H9 (cell line): ENCODE results near the gene RAB35. TPM values are rescaled to one million over a fixed set of nuclear protein-coding genes. Genes with fewer than 3 reads are reported as not detected.

ENCODE experiments used
- DNase-seq: peaks from one replicate; pipeline ENCODE4 v3.0.0-alpha.2; 2017
- H2AFZ ChIP-seq: one replicate; pipeline ENCODE4 v1.6.1; 2013; ENCODE audit warnings: mild to moderate bottlenecking, low read length, control low read depth, moderate library complexity
- H2AK5ac ChIP-seq: 2 replicates; pipeline ENCODE4 v1.6.1; 2013; ENCODE audit warnings: low read length, control low read depth, mixed read lengths; ENCODE audit not compliant: insufficient read length
- H2BK120ac ChIP-seq: one replicate; pipeline ENCODE4 v1.6.1; 2013; ENCODE audit warnings: low read depth, mild to moderate bottlenecking, low read length, control low read depth, inconsistent platforms; ENCODE audit not compliant: poor library complexity, severe bottlenecking
- H2BK12ac ChIP-seq: 2 replicates; pipeline ENCODE4 v1.6.1; 2013; ENCODE audit warnings: low read length, control low read depth, mixed read lengths, low read depth; ENCODE audit not compliant: insufficient read length
- H2BK15ac ChIP-seq: 2 replicates; pipeline ENCODE4 v1.6.1; 2013; ENCODE audit warnings: low read depth, low read length, control low read depth
- H2BK20ac ChIP-seq: one replicate; pipeline ENCODE4 v1.6.1; 2013; ENCODE audit warnings: low read depth, mild to moderate bottlenecking, low read length, control low read depth, inconsistent platforms; ENCODE audit not compliant: poor library complexity, severe bottlenecking
- H2BK5ac ChIP-seq: 2 replicates; pipeline ENCODE4 v1.6.1; 2013; ENCODE audit warnings: low read length, control low read depth, mixed read lengths; ENCODE audit not compliant: insufficient read length
- H3K14ac ChIP-seq: 2 replicates; pipeline ENCODE4 v1.6.1; 2013; ENCODE audit warnings: low read length, control low read depth; ENCODE audit not compliant: insufficient read depth
- H3K18ac ChIP-seq: 2 replicates; pipeline ENCODE4 v1.6.1; 2013; ENCODE audit warnings: low read depth, mild to moderate bottlenecking, mixed read lengths, low read length, control low read depth; ENCODE audit not compliant: insufficient read length
- H3K23ac ChIP-seq: 2 replicates; pipeline ENCODE4 v1.6.1; 2013; ENCODE audit warnings: low read length, control low read depth, mixed read lengths, low read depth; ENCODE audit not compliant: insufficient read length
- H3K23me2 ChIP-seq: 2 replicates; pipeline ENCODE4 v1.6.1; 2013; ENCODE audit warnings: low read depth, mild to moderate bottlenecking, mixed read lengths, low read length, control low read depth; ENCODE audit not compliant: insufficient read length, poor library complexity, severe bottlenecking
- H3K27ac ChIP-seq: 2 replicates; pipeline ENCODE4 v1.5.1; 2013; ENCODE audit warnings: low read length, control low read depth, mixed read lengths, low read depth; ENCODE audit not compliant: insufficient read length
- H3K27me3 ChIP-seq: 2 replicates; pipeline ENCODE4 v1.6.1; 2013; ENCODE audit warnings: low read length, control low read depth, inconsistent platforms; ENCODE audit not compliant: insufficient read depth
- H3K4ac ChIP-seq: 2 replicates; pipeline ENCODE4 v1.6.1; 2013; ENCODE audit warnings: low read depth, mild to moderate bottlenecking, control low read depth, inconsistent platforms, low read length, moderate library complexity
- H3K4me1 ChIP-seq: 2 replicates; pipeline ENCODE4 v1.6.1; 2013; ENCODE audit warnings: low read length, control low read depth, inconsistent platforms; ENCODE audit not compliant: insufficient read depth
- H3K4me2 ChIP-seq: 2 replicates; pipeline ENCODE4 v1.6.1; 2013; ENCODE audit warnings: low read length, control low read depth, mixed read lengths; ENCODE audit not compliant: insufficient read length, insufficient read depth
- H3K56ac ChIP-seq: 2 replicates; pipeline ENCODE4 v1.6.1; 2013; ENCODE audit warnings: low read depth, mild to moderate bottlenecking, mixed read lengths, low read length, control low read depth; ENCODE audit not compliant: insufficient read length
- H3K79me1 ChIP-seq: 2 replicates; pipeline ENCODE4 v1.6.1; 2013; ENCODE audit warnings: low read depth, mild to moderate bottlenecking, moderate library complexity, low read length, control low read depth, inconsistent platforms; ENCODE audit not compliant: insufficient read depth, poor library complexity, severe bottlenecking
- H3K79me2 ChIP-seq: 2 replicates; pipeline ENCODE4 v1.6.1; 2013; ENCODE audit warnings: low read length, control low read depth, inconsistent platforms; ENCODE audit not compliant: insufficient read depth
- H3K9ac ChIP-seq: 2 replicates; pipeline ENCODE4 v1.6.1; 2013; ENCODE audit warnings: low read length, control low read depth, mixed read lengths; ENCODE audit not compliant: insufficient read length; ENCODE audit errors: extremely low read depth
- H3K9me3 ChIP-seq: one replicate; pipeline ENCODE4 v1.6.1; 2013; ENCODE audit warnings: low read depth, low read length, inconsistent platforms; ENCODE audit not compliant: control insufficient read depth
- H3T11ph ChIP-seq: one replicate; pipeline ENCODE4 v1.6.1; 2013; ENCODE audit warnings: mild to moderate bottlenecking, low read length, control low read depth, inconsistent platforms
- H4K20me1 ChIP-seq: one replicate; pipeline ENCODE4 v1.6.1; 2013; ENCODE audit not compliant: control insufficient read depth, insufficient read length, insufficient read depth
- H4K5ac ChIP-seq: 2 replicates; pipeline ENCODE4 v1.6.1; 2013; ENCODE audit warnings: low read depth, mild to moderate bottlenecking, mixed read lengths, low read length, control low read depth; ENCODE audit not compliant: insufficient read length
- H4K8ac ChIP-seq: replicated peaks from 2 replicates; pipeline ENCODE4 v1.6.1; 2013; ENCODE audit warnings: low read length, control low read depth, mixed read lengths, low read depth; ENCODE audit not compliant: insufficient read length
- H4K91ac ChIP-seq: 2 replicates; pipeline ENCODE4 v1.6.1; 2013; ENCODE audit warnings: low read depth, mild to moderate bottlenecking, moderate library complexity, mixed read lengths, low read length, control low read depth; ENCODE audit not compliant: insufficient read length
- H3K27ac Mint-ChIP-seq, 3 experiments: 2 replicates in 2 of 3; 3 replicates in 1 of 3; pipeline ENCODE4 v1.8.0; 2020 to 2021; ENCODE audit warnings: mixed read lengths in 3 of 3, mild to moderate bottlenecking in 1 of 3, moderate library complexity in 1 of 3
- H3K27me3 Mint-ChIP-seq: 2 replicates; pipeline ENCODE4 v1.8.0; 2021; ENCODE audit warnings: low read depth, mild to moderate bottlenecking, moderate library complexity, mixed read lengths
- H3K36me3 Mint-ChIP-seq, 3 experiments: 2 replicates in 2 of 3; 3 replicates in 1 of 3; pipeline ENCODE4 v1.8.0; 2020 to 2021; ENCODE audit warnings: low read depth in 3 of 3, mixed read lengths in 3 of 3; ENCODE audit not compliant: insufficient read depth in 1 of 3
- H3K4me1 Mint-ChIP-seq, 2 experiments: 2 replicates each; pipeline ENCODE4 v1.8.0; 2020; ENCODE audit warnings: mixed read lengths in 2 of 2
- H3K4me3 Mint-ChIP-seq, 2 experiments: 2 replicates in 1 of 2; 3 replicates in 1 of 2; pipeline ENCODE4 v1.8.0; 2020 to 2021; ENCODE audit warnings: mild to moderate bottlenecking in 2 of 2, mixed read lengths in 2 of 2, moderate library complexity in 1 of 2
- H3K9me3 Mint-ChIP-seq, 2 experiments: 2 replicates in 1 of 2; 3 replicates in 1 of 2; pipeline ENCODE4 v1.8.0; 2020; ENCODE audit warnings: mild to moderate bottlenecking in 2 of 2, mixed read lengths in 2 of 2, moderate library complexity in 1 of 2
- WGBS: extraction: QIAGEN DNeasy Blood & Tissue Kit; methylation state at CpG from one replicate; pipeline ENCODE4 v1.1.7; 2013; ENCODE audit warnings: missing lambda C conversion rate, low lambda C conversion rate, mixed read lengths; ENCODE audit not compliant: insufficient read length; ENCODE audit errors: extremely low coverage; 5-methylcytosine and 5-hydroxymethylcytosine counted together
- total RNA-seq: library from RNA; stranded (reverse); gene quantifications from 2 replicates; pipeline ENCODE4 v1.2.1, GENCODE V29; 2021
- TF ChIP-seq, protein P1 (sequence below): fragments of 200-600 bp; sonication (generic); conservative IDR thresholded peaks from 3 replicates; pipeline ENCODE4 v1.8.0; 2021; ENCODE audit warnings: antibody characterized with exemption, mild to moderate bottlenecking

RAB35 gene
- total RNA-seq, 1 experiment from 2014 or later = 60.0 TPM

DNA sequence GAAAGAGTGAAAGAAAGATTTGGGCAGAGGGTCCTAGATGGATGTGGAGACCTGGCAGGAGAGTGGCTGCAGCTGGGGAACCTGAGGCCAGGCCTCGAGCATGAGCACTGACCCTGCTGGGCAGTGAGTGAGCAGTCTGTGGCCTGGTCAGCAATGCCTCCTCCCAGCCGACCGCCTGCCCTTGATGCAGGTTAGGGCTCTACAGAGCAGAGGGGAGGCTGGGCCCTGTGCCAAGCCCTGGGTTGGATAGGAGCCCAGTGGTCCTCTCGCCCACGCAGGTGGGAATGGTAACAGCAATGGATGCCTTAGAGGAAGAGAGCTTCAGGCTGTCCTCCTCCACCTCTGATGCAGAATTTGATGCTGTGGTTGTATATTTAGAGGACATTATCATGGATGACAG is 59.8 kb downstream of the RAB35 start:
- Mint-ChIP-seq H3K9me3 (peaks cover 0 to 2% of the 10 kb centered on the region in 2 experiments; a peak in 2 of 5 replicates), H3K4me3 (no peak overlapping the region), H3K4me1 (no peaks in the 10 kb centered on the region), H3K27ac (no peak overlapping the region; a peak in 1 of 7 replicates), H3K27me3 (no peaks in the 10 kb centered on the region), H3K36me3 (peaks cover 0 to 6% (median 3%) of the 10 kb centered on the region in 3 experiments; a peak in 3 of 7 replicates)
- Histone ChIP-seq H4K8ac (no peak overlapping the region), H2BK120ac (no peak overlapping the region), H2AK5ac (no peak overlapping the region), H3K79me1 (no peaks in the 10 kb centered on the region), H2BK15ac (no peak overlapping the region), H3T11ph (no peak overlapping the region), H3K27ac (no peak overlapping the region), H3K4me2 (no peak overlapping the region), H4K5ac (no peak overlapping the region), H3K14ac (no peak overlapping the region), H3K9me3 (no peaks in the 10 kb centered on the region), H3K23ac (no peak overlapping the region), H4K91ac (no peak overlapping the region), H4K20me1 (no peaks in the 10 kb centered on the region), H2BK12ac (no peak overlapping the region), H3K18ac (no peak overlapping the region), H3K56ac (no peak overlapping the region), H3K79me2 (no peaks in the 10 kb centered on the region), H3K23me2 (no peaks in the 10 kb centered on the region), H3K27me3 (no peaks in the 10 kb centered on the region), H3K4me1 (no peaks in the 10 kb centered on the region), H2AFZ (no peak overlapping the region), H3K4ac (no peak overlapping the region), H2BK5ac (no peak overlapping the region), H3K9ac (no peak overlapping the region), H2BK20ac (no peak overlapping the region)
- TF ChIP-seq, protein P1, sequence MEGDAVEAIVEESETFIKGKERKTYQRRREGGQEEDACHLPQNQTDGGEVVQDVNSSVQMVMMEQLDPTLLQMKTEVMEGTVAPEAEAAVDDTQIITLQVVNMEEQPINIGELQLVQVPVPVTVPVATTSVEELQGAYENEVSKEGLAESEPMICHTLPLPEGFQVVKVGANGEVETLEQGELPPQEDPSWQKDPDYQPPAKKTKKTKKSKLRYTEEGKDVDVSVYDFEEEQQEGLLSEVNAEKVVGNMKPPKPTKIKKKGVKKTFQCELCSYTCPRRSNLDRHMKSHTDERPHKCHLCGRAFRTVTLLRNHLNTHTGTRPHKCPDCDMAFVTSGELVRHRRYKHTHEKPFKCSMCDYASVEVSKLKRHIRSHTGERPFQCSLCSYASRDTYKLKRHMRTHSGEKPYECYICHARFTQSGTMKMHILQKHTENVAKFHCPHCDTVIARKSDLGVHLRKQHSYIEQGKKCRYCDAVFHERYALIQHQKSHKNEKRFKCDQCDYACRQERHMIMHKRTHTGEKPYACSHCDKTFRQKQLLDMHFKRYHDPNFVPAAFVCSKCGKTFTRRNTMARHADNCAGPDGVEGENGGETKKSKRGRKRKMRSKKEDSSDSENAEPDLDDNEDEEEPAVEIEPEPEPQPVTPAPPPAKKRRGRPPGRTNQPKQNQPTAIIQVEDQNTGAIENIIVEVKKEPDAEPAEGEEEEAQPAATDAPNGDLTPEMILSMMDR = no peak
- DNase-seq = no peak
- no CpG with 5 or more reads among the region's 5 CpGs for WGBS
